ES-I3 (cell line): ENCODE measurements around the gene STX5.
"Not testable (repeated sequence)": the region's sequence is repeated elsewhere in the genome, so short reads cannot be mapped to it uniquely, and the experiment has no call there.

Source experiments
- H3K36me3 ChIP-seq: 2 replicates; pipeline ENCODE4 v1.6.1; 2013; ENCODE audit warnings: mild to moderate bottlenecking, low read length, control low read depth, moderate library complexity; ENCODE audit not compliant: insufficient read depth
- H3K4me1 ChIP-seq: 2 replicates; pipeline ENCODE4 v1.6.1; 2013; ENCODE audit warnings: mild to moderate bottlenecking, control low read depth, low read length; ENCODE audit not compliant: insufficient read depth
- H3K9ac ChIP-seq: 2 replicates; pipeline ENCODE4 v1.6.1; 2013; ENCODE audit warnings: low read depth, mild to moderate bottlenecking, low read length, moderate library complexity
- H3K9me3 ChIP-seq: 2 replicates; pipeline ENCODE4 v1.6.1; 2013; ENCODE audit warnings: mild to moderate bottlenecking, low read length, moderate library complexity; ENCODE audit not compliant: control insufficient read depth, insufficient read depth

Gene STX5, protein sequence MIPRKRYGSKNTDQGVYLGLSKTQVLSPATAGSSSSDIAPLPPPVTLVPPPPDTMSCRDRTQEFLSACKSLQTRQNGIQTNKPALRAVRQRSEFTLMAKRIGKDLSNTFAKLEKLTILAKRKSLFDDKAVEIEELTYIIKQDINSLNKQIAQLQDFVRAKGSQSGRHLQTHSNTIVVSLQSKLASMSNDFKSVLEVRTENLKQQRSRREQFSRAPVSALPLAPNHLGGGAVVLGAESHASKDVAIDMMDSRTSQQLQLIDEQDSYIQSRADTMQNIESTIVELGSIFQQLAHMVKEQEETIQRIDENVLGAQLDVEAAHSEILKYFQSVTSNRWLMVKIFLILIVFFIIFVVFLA

DNA sequence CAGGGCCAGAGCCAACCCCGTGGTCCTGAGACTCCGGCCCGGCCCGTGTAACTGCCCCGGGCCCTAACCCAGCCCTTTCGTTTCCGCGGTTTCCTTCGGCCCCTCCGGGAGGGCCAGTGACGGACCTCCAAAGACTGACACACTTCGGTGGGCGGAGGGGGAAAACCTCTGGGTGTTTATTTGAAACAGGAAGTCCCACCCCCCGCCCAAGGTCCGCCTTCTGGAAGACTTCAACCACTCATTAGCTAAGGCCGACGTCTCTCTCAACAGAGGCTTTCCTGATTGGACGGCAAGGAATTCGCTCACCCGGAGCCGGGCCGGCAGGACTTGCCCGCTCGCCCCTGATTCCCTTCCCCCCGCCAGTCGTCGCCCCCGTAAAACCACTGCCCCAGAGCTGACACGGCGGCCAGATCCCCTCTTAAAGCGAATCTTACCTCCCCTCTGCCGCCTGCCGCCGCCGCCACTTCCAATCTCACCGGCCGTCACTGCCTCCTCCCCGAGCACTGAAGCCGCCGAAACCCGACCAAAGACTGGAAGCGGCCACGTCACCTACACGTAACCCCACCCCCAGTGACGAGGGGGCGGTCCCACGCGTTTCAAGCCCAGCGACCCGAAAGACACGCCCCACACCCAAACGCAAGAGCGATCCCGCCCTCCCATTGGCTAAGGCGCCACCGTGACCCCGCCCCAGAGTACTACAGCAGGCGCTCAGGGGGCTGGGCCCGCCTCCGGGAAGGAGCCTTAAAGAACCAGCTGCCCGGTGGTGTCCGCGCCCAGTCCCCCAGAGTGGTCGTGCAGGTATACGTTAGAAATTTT, at the start of gene STX5:
Gene STX5, minus strand, starts transcription at position 532 of the 816 bp plus-strand sequence. CDS start 808 bp downstream, outside the sequence.
- H3K4me1 ChIP-seq, result peaks cover 3% of the 10 kb centered on the region; the same call in 1 of the 2 replicates
- peaks cover 7% of the 10 kb centered on the region for H3K36me3 ChIP-seq
- no peaks in the 10 kb centered on the region for H3K9me3 ChIP-seq
- H3K9ac ChIP-seq, result peak within 1 kb of the TSS; percentile 75

DNA sequence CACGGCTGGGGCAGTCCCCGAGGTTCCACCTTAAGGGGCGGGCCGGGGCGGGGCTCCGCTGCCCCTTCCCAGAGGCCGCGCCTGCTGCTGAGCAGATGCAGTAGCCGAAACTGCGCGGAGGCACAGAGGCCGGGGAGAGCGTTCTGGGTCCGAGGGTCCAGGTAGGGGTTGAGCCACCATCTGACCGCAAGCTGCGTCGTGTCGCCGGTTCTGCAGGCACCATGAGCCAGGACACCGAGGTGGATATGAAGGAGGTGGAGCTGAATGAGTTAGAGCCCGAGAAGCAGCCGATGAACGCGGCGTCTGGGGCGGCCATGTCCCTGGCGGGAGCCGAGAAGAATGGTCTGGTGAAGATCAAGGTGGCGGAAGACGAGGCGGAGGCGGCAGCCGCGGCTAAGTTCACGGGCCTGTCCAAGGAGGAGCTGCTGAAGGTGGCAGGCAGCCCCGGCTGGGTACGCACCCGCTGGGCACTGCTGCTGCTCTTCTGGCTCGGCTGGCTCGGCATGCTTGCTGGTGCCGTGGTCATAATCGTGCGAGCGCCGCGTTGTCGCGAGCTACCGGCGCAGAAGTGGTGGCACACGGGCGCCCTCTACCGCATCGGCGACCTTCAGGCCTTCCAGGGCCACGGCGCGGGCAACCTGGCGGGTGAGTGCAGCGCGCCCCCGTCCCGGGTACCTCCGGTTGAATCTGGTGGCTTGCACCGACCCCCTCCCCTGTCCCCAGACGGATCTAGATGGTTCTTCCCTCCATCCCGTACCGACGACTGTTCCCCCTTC, 49.1 kb upstream of the STX5 start, which contains the start of gene SLC3A2:
Gene SLC3A2, plus strand, starts transcription at position 94 of the 776 bp plus-strand sequence. Its CDS starts 128 bp downstream, at position 222.
- Histone ChIP-seq H3K36me3 (peaks cover 48% of the 10 kb centered on the region), H3K9me3 (no peaks in the 10 kb centered on the region), H3K9ac (peak within 1 kb of the TSS; percentile 97), H3K4me1 (peaks cover 20% of the 10 kb centered on the region)

DNA sequence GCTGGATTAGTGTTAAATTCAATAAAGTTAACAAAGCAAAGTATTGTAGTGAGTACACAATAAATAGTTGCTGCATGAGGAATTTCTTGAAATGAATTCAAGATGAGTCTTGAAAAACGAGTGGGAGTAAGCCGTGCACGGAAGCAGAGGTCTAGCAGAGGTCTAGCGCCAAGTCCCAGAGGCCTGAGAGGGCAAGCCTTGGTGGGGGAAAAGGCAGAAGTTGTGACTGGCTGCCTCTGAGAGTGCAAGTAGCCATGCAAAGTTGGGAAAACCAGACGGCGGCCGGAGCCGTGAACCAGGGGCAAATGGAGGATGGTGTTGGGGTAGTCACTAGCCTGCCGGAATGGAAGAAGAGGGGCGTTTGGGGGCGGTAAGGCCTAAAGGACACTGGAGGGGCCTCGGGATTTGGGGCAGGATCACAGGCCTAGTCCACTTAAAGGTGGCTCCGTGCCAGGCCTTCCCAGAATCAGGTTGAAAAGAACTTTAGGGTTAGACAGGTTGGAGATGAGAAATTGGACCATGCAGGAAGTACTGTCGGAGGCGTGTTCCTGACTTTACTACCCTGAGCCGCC, 48.5 kb upstream of the STX5 start:
- peaks cover 20% of the 10 kb centered on the region for H3K4me1 ChIP-seq
- H3K9ac ChIP-seq, result peak overlapping the region; percentile 97
- H3K9me3 ChIP-seq, result no peaks in the 10 kb centered on the region
- H3K36me3 ChIP-seq, result peaks cover 41% of the 10 kb centered on the region

- H3K36me3 ChIP-seq, result peaks cover 32% of the 10 kb centered on the region
- H3K9ac ChIP-seq, result peak overlapping the region; percentile 97
- H3K9me3 ChIP-seq, result no peaks in the 10 kb centered on the region
- peaks cover 20% of the 10 kb centered on the region for H3K4me1 ChIP-seq
Observed at GRCh38 chr11:62879235-62879978, 47.6 kb upstream of the STX5 start.

- peaks cover 8% of the 10 kb centered on the region; the same call in 1 of the 2 replicates for H3K4me1 ChIP-seq
- H3K9ac ChIP-seq, result no peak overlapping the region
- H3K36me3 ChIP-seq, result peaks cover 15% of the 10 kb centered on the region
Observed at GRCh38 chr11:62876712-62877111, 44.9 kb upstream of the STX5 start.

DNA sequence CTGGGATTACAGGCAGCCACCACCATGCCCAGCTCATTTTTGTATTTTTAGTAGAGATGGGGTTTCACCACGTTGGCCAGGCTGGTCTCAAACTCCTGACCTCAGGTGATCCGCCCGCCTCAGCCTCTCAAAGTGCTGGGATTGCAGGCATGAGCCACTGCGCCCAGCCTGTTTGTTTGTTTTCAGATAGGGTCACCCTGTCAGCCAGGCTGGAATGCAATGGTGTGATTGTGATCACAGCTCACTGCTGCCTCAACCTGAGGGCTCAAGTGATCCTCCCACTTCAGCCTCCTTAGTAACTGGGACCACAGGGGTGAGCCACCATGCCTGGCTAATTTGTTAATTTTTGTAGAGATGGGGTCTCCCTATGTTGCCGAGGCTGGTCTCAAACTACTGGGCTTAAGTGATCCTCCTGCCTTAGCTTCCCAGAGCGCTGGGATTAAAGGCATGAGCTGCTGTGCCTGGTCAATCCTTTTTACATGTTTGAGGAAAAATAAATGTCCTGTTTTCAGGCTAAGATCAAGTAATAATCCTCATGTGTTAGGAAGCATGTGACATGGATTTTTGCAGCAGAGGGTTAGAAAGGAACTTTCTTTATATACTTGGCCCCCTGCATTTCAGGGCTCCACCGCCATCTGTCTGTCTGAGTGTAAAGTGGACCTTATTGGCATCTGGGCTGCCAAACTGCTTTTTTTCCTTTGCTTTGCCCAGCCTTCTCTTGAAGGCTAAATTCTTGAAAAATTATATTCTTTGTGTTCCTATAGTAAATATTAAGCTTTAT, 44.0 kb upstream of the STX5 start:
- peaks cover 8% of the 10 kb centered on the region; the same call in 1 of the 2 replicates for H3K4me1 ChIP-seq
- H3K9ac ChIP-seq, result no peak overlapping the region
- H3K9me3 ChIP-seq, result no peaks in the 10 kb centered on the region
- peaks cover 15% of the 10 kb centered on the region for H3K36me3 ChIP-seq

More at GRCh38 chr11:62876712-62877111, 44.9 kb upstream of the STX5 start:
- H3K9me3 ChIP-seq, result no peaks in the 10 kb centered on the region

GRCh38 chr11:62874851-62875250, 43.0 kb upstream of the STX5 start:
- H3K36me3 ChIP-seq, result peaks cover 15% of the 10 kb centered on the region
- no peak overlapping the region for H3K9ac ChIP-seq
- peaks cover 5% of the 10 kb centered on the region; the same call in 1 of the 2 replicates for H3K4me1 ChIP-seq
- no peaks in the 10 kb centered on the region for H3K9me3 ChIP-seq

GRCh38 chr11:62865635-62866034, 33.8 kb upstream of the STX5 start:
- no peak overlapping the region for H3K9ac ChIP-seq
- peaks cover 28% of the 10 kb centered on the region for H3K4me1 ChIP-seq
- H3K36me3 ChIP-seq, result peaks cover 10% of the 10 kb centered on the region
- no peaks in the 10 kb centered on the region for H3K9me3 ChIP-seq

DNA sequence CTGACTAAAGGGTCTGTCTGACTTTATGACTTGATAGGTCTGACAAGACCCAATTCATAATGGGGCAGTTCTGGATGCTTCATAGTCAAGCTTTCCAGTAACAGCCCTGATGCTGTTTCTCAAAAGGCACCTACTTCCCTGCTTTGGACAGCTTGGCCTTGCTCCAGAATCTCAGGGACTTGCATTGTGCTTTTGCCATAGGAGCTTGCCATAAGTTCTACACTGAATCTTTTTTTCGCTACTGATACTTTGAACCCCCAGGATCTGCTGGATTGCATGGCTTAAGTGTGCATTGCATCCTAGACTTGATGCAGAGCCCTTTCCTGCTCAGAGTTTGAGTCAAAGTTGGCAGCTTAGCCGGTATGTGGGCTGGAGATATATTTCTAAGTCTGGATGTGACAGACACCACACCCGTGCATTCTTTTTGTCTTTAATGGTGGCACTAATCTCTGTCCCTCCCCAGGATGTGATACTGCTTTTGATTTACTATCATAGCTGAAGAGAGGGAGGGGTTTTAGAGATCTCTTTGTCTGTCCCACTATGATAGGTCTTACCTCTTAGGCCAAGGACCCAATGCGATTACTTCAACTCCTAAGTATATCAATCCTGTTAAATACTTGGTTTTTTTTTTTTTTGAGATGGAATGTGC, 32.0 kb upstream of the STX5 start:
- Histone ChIP-seq H3K9me3 (no peaks in the 10 kb centered on the region), H3K36me3 (peaks cover 12% of the 10 kb centered on the region), H3K4me1 (peaks cover 33% of the 10 kb centered on the region), H3K9ac (no peak overlapping the region)

GRCh38 chr11:62861564-62862192, 29.8 kb upstream of the STX5 start:
- Histone ChIP-seq H3K4me1 (peaks cover 33% of the 10 kb centered on the region), H3K9ac (peak overlapping the region; percentile 29; the same call in 1 of the 2 replicates), H3K36me3 (peaks cover 12% of the 10 kb centered on the region)
- H3K9me3 ChIP-seq, result not testable (repeated sequence)

- Histone ChIP-seq H3K9me3 (no peaks in the 10 kb centered on the region), H3K36me3 (peaks cover 12% of the 10 kb centered on the region), H3K4me1 (peaks cover 33% of the 10 kb centered on the region), H3K9ac (no peak overlapping the region)
Observed at GRCh38 chr11:62860835-62861563, 29.1 kb upstream of the STX5 start.
